ENCODE measurements around the gene TIGD2.

TIGD2 gene

GRCh38 chr4:89156174-89156914, 45.0 kb downstream of the TIGD2 start:
- TF ChIP-seq CTCF (IDR thresholded peaks at IDR 0.05; ENCODE audit: poor library complexity, severe bottlenecking), result no peak
- H3K4me1 ChIP-seq (ENCODE audit: insufficient read depth, poor library complexity, severe bottlenecking), result no peaks in the 10 kb centered on the region
- H3K4me3 ChIP-seq (ENCODE audit: severe bottlenecking), result no peak overlapping the region
- ATAC-seq (ENCODE audit: low read depth) (no peak), DNase-seq (ENCODE audit: low spot score) (no peak)
- H3K27me3 ChIP-seq (ENCODE audit: insufficient read depth, poor library complexity, severe bottlenecking), result no peaks in the 10 kb centered on the region
- no peaks in the 10 kb centered on the region for H3K36me3 ChIP-seq (ENCODE audit: low read depth)
- H3K27ac ChIP-seq (ENCODE audit: poor library complexity, severe bottlenecking), result no peak overlapping the region
- H3K9me3 ChIP-seq (ENCODE audit: severe bottlenecking), result no peaks in the 10 kb centered on the region

- no peak overlapping the region for H3K4me3 ChIP-seq (ENCODE audit: severe bottlenecking)
- H3K27ac ChIP-seq (ENCODE audit: poor library complexity, severe bottlenecking), result no peak overlapping the region
- DNase-seq (ENCODE audit: low spot score), result no peak
- no peaks in the 10 kb centered on the region for H3K9me3 ChIP-seq (ENCODE audit: severe bottlenecking)
- H3K36me3 ChIP-seq (ENCODE audit: low read depth), result no peaks in the 10 kb centered on the region
- no peaks in the 10 kb centered on the region for H3K27me3 ChIP-seq (ENCODE audit: insufficient read depth, poor library complexity, severe bottlenecking)
- H3K4me1 ChIP-seq (ENCODE audit: insufficient read depth, poor library complexity, severe bottlenecking), result no peaks in the 10 kb centered on the region
- no peak for TF ChIP-seq CTCF (IDR thresholded peaks at IDR 0.05; ENCODE audit: poor library complexity, severe bottlenecking)
- no peak for ATAC-seq (ENCODE audit: low read depth)
Measured at GRCh38 chr4:89157488-89158024, 46.2 kb downstream of the TIGD2 start.

GRCh38 chr4:89158884-89159503, 47.7 kb downstream of the TIGD2 start:
- H3K9me3 ChIP-seq (ENCODE audit: severe bottlenecking), result no peaks in the 10 kb centered on the region
- no peaks in the 10 kb centered on the region for H3K27me3 ChIP-seq (ENCODE audit: insufficient read depth, poor library complexity, severe bottlenecking)
- DNase-seq (ENCODE audit: low spot score) (no peak), ATAC-seq (ENCODE audit: low read depth) (peak; percentile 52; the same call in 2 of the 3 replicates)
- no peaks in the 10 kb centered on the region for H3K36me3 ChIP-seq (ENCODE audit: low read depth)
- no peak overlapping the region for H3K27ac ChIP-seq (ENCODE audit: poor library complexity, severe bottlenecking)
- H3K4me1 ChIP-seq (ENCODE audit: insufficient read depth, poor library complexity, severe bottlenecking), result no peaks in the 10 kb centered on the region
- H3K4me3 ChIP-seq (ENCODE audit: severe bottlenecking), result no peak overlapping the region
- TF ChIP-seq CTCF (IDR thresholded peaks at IDR 0.05; ENCODE audit: poor library complexity, severe bottlenecking), result peak; percentile 88

GRCh38 chr4:89160806-89161205, 49.5 kb downstream of the TIGD2 start:
- Histone ChIP-seq H3K4me3 (ENCODE audit: severe bottlenecking) (no peak overlapping the region), H3K36me3 (ENCODE audit: low read depth) (no peaks in the 10 kb centered on the region), H3K9me3 (ENCODE audit: severe bottlenecking) (no peaks in the 10 kb centered on the region), H3K27me3 (ENCODE audit: insufficient read depth, poor library complexity, severe bottlenecking) (no peaks in the 10 kb centered on the region), H3K4me1 (ENCODE audit: insufficient read depth, poor library complexity, severe bottlenecking) (no peaks in the 10 kb centered on the region), H3K27ac (ENCODE audit: poor library complexity, severe bottlenecking) (no peak overlapping the region)
- no peak for ATAC-seq (ENCODE audit: low read depth)
- TF ChIP-seq CTCF (IDR thresholded peaks at IDR 0.05; ENCODE audit: poor library complexity, severe bottlenecking), result no peak
- no peak for DNase-seq (ENCODE audit: low spot score)

- Histone ChIP-seq H3K27ac (ENCODE audit: poor library complexity, severe bottlenecking) (no peak overlapping the region), H3K36me3 (ENCODE audit: low read depth) (no peaks in the 10 kb centered on the region), H3K4me3 (ENCODE audit: severe bottlenecking) (no peak overlapping the region), H3K9me3 (ENCODE audit: severe bottlenecking) (no peaks in the 10 kb centered on the region), H3K4me1 (ENCODE audit: insufficient read depth, poor library complexity, severe bottlenecking) (no peaks in the 10 kb centered on the region), H3K27me3 (ENCODE audit: insufficient read depth, poor library complexity, severe bottlenecking) (no peaks in the 10 kb centered on the region)
- ATAC-seq (ENCODE audit: low read depth) (no peak), DNase-seq (ENCODE audit: low spot score) (no peak)
- TF ChIP-seq CTCF (IDR thresholded peaks at IDR 0.05; ENCODE audit: poor library complexity, severe bottlenecking), result no peak
Measured at GRCh38 chr4:89161841-89162240, 50.5 kb downstream of the TIGD2 start.
